ENCODE data around the gene NPHP4.

NPHP4 gene

DNA sequence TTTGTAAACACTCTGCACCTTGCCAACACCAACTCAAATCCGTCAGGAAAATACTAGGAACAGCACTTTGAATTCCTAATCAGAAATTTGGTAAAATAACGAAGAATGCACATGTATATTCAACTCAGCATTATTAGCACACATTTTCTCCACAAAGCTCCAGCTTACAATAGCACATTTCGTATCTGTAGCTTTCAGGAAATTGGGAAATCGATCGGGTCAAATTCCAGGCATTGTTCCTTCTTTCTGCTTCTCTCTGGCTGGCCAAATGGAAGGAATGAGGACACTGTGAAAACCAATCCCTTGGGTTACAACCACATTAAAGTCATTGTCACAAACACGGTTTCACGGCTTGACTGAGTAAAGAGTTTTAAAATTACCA, 58.6 kb downstream of the NPHP4 start (continued):
- TF ChIP-seq TSHZ2 (CRISPR knock-in tag; IDR thresholded peaks at IDR 0.05) (no peak), OSR1 (CRISPR knock-in tag; IDR thresholded peaks at IDR 0.05) (no peak)
- TF ChIP-seq, protein P1, sequence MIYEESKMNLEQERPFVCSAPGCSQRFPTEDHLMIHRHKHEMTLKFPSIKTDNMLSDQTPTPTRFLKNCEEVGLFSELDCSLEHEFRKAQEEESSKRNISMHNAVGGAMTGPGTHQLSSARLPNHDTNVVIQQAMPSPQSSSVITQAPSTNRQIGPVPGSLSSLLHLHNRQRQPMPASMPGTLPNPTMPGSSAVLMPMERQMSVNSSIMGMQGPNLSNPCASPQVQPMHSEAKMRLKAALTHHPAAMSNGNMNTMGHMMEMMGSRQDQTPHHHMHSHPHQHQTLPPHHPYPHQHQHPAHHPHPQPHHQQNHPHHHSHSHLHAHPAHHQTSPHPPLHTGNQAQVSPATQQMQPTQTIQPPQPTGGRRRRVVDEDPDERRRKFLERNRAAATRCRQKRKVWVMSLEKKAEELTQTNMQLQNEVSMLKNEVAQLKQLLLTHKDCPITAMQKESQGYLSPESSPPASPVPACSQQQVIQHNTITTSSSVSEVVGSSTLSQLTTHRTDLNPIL (CRISPR knock-in tag; IDR thresholded peaks at IDR 0.05; ENCODE audit: low read depth) = no peak

GRCh38 chr1:5933050-5933449, 59.2 kb downstream of the NPHP4 start:
- TF ChIP-seq ESRRG (CRISPR knock-in tag; IDR thresholded peaks at IDR 0.05) = no peak
- ATAC-seq = no peak

DNA sequence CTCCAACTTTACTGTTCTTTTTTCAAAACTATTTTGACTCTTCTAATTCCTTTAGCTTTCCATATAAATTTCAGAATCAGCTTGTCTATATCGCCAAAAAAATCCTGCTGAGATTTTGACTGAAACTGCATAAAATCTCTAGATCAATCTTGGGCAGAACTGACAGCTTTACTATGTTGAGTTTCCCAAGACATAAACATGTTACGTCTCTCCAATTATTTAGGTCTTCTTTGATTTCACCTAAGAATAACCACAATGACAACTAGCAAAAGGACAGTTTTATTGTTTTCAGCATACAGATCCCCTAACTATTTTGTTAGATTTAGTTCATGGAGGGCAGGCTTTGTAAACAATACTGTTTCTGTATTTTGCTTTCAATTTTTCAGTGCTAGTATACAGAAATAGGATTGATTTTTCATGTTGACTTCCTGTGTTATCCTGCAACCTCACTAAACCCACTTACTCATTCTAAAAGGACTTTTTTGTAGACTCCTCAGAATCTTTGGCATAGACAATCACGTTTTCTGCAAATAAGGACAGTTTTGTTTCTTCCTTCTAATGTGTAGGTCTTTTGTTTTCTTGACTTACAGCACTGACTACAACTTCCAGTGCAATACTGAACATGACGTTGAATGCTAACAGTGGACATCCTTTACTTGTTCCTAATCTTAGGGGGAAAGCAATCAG, 63.4 kb downstream of the NPHP4 start:
- TF ChIP-seq ARNTL (CRISPR knock-in tag; IDR thresholded peaks at IDR 0.05; ENCODE audit: borderline replicate concordance, low read depth) (no peak), CSDC2 (CRISPR knock-in tag; IDR thresholded peaks at IDR 0.05) (no peak), PPARA (CRISPR knock-in tag; IDR thresholded peaks at IDR 0.05; ENCODE audit: borderline replicate concordance) (no peak), ZFP3 (CRISPR knock-in tag; IDR thresholded peaks at IDR 0.05) (no peak), GLIS3 (CRISPR knock-in tag; IDR thresholded peaks at IDR 0.05) (no peak), BACH2 (CRISPR knock-in tag; IDR thresholded peaks at IDR 0.05; ENCODE audit: borderline replicate concordance) (no peak), RARB (CRISPR knock-in tag; IDR thresholded peaks at IDR 0.05) (no peak)
- TF ChIP-seq, protein P2, sequence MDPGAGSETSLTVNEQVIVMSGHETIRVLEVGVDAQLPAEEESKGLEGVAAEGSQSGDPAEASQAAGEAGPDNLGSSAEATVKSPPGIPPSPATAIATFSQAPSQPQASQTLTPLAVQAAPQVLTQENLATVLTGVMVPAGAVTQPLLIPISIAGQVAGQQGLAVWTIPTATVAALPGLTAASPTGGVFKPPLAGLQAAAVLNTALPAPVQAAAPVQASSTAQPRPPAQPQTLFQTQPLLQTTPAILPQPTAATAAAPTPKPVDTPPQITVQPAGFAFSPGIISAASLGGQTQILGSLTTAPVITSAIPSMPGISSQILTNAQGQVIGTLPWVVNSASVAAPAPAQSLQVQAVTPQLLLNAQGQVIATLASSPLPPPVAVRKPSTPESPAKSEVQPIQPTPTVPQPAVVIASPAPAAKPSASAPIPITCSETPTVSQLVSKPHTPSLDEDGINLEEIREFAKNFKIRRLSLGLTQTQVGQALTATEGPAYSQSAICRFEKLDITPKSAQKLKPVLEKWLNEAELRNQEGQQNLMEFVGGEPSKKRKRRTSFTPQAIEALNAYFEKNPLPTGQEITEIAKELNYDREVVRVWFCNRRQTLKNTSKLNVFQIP (CRISPR knock-in tag; IDR thresholded peaks at IDR 0.05; ENCODE audit: borderline replicate concordance, low read depth) = no peak
- TF ChIP-seq, protein P3, sequence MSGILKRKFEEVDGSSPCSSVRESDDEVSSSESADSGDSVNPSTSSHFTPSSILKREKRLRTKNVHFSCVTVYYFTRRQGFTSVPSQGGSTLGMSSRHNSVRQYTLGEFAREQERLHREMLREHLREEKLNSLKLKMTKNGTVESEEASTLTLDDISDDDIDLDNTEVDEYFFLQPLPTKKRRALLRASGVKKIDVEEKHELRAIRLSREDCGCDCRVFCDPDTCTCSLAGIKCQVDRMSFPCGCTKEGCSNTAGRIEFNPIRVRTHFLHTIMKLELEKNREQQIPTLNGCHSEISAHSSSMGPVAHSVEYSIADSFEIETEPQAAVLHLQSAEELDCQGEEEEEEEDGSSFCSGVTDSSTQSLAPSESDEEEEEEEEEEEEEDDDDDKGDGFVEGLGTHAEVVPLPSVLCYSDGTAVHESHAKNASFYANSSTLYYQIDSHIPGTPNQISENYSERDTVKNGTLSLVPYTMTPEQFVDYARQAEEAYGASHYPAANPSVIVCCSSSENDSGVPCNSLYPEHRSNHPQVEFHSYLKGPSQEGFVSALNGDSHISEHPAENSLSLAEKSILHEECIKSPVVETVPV (CRISPR knock-in tag; IDR thresholded peaks at IDR 0.05) = no peak
- no peak for ATAC-seq

GRCh38 chr1:5927506-5928370, 64.5 kb downstream of the NPHP4 start:
- ATAC-seq = no peak
- TF ChIP-seq ZFP3 (CRISPR knock-in tag; IDR thresholded peaks at IDR 0.05) (no peak), ISL1 (CRISPR knock-in tag; IDR thresholded peaks at IDR 0.05) (no peak), ZNF565 (CRISPR knock-in tag; conservative IDR thresholded peaks at IDR 0.05; ENCODE audit: low read depth) (no peak), PATZ1 (CRISPR knock-in tag; IDR thresholded peaks at IDR 0.05; ENCODE audit: borderline replicate concordance) (no peak)
